GM18867 (cell line): ENCODE results near the gene GNB2.
"Not testable (repeated sequence)": the region's sequence is repeated elsewhere in the genome, so short reads cannot be mapped to it uniquely, and the experiment has no call there.

Source experiments
- ATAC-seq: cut with Tn5 transposase; IDR thresholded peaks from one replicate; pipeline ENCODE4 v1.9.1; 2021; ENCODE audit warnings: mild to moderate bottlenecking, moderate library complexity; ENCODE audit not compliant: unreplicated experiment

GNB2 gene

DNA sequence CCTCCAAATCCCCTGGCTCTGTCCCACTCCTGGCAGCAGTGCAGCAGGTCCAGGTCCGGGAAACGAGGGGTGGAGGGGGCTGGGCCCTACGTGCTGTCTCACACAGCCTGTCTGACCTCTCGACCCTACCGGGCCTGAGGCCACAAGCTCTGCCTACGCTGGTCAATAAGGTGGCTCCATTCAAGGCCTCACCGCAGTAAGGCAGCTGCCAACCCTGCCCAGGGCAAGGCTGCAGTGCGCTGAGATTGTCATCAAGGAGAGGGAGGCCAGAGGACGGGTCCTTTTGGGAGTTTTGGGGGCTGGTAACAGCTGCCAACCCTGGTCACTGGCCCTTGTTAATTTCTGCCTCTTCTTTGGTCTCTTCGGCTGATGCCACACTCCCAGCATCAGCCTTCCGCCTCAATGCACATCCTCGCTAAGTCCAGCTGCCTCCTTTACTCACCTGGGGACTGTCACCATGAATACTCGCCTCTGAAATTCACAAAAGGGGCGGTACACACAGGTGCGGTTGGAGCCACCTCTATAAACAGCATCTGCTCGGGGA lies 50.3 kb downstream of the GNB2 start:
- ATAC-seq: no peak

DNA sequence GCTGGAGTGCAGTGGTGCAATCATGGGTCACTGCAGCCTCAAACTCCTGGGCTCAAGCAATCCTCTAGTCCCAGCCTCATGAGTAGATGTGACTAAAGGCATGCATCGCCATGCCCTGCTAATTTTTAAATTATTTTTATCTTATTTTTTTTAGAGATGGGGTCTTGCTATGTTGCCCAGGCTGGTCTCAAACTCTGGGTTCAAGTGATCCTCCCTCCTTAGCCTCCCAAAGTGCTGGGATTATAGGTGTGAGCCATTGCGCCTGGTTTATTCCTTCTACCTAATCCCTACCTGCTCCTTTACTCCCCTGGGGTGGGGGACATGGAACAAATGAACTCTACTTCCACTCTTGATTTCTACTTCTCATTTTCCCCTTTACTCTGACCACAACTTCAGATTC lies 50.8 kb downstream of the GNB2 start:
- not testable (repeated sequence) for ATAC-seq

DNA sequence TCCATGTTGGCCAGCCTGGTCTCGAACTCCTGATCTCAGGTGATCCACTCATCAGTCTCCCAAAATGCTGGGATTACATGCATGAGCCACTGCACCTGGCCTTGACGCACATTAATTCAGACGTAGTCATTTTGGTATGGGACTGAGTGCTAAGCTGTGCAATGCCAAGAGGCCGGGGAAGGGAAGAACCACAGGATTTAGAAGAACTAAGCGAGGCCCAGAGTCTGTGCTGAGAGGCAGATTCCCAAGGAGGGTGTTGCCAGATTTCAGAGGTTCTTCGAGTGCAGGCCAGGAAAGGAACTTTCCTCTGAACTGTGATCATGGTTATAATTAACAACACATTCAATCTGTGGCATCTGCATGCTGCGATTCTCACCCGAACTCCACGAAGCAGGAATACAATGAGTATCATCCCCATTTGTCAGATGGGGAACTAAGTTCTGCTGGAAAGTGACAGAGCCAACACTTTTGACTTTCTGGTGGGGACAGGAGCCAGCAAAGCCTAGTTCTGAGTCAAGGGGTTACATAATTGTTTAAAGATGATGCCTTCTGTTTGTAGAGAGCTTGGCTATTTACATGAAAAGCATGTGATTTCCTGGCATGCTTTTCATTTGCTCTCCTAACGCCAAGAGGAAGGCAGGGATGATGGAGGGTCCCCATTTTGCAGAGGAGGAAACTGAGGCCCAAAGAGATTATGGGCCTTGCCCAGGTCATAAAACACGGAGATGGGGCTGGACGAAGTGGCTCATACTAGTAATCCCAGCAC lies 53.6 kb downstream of the GNB2 start:
- no peak for ATAC-seq

DNA sequence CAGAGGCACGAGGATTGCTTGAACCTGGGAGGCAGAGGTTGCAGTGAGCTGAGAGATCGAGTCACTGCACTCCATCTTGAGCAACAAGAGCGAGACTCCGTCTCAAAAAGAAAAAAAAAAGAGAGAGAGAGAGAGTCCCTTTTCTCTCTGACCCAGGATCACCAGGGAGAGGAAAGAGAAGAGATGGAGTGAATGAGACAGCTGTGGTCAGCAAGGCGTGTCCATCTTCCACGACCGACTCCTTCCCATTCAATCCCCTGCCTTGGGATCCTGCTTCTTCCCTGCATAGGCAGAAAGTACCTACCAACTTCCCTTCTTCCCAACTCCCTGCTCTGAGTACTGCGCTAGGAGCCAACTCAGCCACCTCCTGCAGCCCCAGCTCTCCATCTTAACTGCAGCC lies 54.7 kb downstream of the GNB2 start:
- no peak for ATAC-seq
